Measurements from ENCODE around the gene MDK.
"Not testable (repeated sequence)": the region's sequence is repeated elsewhere in the genome, so short reads cannot be mapped to it uniquely, and the experiment has no call there.

MDK gene

DNA sequence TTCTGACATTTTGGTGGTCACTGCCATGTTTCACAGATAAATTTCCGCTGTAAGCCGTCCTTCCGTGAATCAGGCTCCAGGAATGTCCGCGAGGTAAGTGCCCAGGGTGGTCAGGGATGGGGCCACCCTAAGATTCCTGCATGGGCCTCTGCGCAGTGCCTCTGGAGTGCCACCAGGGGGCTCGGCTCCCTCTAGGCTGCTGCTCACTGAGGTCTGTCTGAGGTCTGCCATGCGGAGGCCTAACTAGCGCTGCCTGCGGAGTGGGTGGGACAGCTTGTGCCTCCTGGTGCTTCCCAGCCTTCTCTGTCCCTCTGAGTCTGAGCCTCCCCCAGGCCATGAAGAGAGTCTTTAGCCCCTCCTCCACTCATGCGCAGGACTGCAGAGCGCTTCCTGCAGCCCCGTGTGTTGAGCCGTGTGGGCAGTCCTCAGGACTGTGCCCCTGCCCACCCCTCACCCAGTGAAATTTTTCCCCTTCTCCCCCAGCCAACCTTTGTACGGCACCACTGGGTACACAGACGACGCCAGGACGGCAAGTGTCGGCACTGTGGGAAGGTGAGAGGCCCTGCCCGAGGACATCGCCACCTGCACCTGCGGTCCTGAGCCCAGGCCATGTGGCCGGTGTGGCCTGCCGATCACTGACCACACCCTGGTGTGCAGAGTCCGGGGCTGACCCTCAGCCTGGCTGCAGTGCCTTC, 11.9 kb upstream of the MDK start:
- DNase-seq: peak; percentile 61

GRCh38 chr11:46370253-46370652, 11.2 kb upstream of the MDK start:
- no peak for DNase-seq

GRCh38 chr11:46371262-46371661, 10.2 kb upstream of the MDK start:
- not testable (repeated sequence) for DNase-seq

- no peak for DNase-seq
These were observed 9.4 kb upstream of the MDK start for GRCh38 chr11:46372086-46372485.

DNA sequence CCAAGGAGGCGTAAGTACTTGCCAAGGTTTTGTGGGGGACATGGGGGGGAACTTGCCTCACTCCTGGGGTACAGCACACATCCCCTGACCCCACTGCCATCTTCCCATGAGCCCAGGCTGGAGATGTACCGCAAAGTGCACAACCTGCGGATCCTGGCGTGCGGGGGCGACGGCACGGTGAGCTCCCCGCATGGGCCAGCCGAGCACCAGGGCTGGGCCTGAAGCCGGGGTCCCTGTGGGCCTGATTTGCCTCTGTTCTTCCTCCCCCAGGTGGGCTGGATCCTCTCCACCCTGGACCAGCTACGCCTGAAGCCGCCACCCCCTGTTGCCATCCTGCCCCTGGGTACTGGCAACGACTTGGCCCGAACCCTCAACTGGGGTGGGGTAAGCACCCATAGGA, 9.0 kb upstream of the MDK start:
- DNase-seq: not testable (repeated sequence)

GRCh38 chr11:46373787-46374740, 7.4 kb upstream of the MDK start:
- DNase-seq: no peak

DNA sequence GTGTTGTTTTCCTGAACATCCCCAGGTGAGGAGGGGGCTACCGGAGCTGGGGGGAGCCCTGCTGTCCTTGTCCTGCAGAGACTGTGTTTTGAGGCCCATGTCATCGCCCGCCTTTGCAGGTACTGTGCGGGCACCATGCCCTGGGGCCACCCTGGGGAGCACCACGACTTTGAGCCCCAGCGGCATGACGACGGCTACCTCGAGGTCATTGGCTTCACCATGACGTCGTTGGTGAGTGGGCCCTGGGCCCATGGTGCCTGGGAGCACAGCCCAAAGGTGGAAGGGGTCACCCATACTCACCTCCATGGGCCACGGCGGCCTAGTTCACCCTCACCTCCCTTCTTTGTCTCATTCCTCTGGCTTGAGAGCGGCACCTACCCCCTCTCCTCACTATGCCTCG, 6.7 kb upstream of the MDK start:
- no peak for DNase-seq

- DNase-seq: no peak
These were observed 5.9 kb upstream of the MDK start for GRCh38 chr11:46375392-46376101.

DNA sequence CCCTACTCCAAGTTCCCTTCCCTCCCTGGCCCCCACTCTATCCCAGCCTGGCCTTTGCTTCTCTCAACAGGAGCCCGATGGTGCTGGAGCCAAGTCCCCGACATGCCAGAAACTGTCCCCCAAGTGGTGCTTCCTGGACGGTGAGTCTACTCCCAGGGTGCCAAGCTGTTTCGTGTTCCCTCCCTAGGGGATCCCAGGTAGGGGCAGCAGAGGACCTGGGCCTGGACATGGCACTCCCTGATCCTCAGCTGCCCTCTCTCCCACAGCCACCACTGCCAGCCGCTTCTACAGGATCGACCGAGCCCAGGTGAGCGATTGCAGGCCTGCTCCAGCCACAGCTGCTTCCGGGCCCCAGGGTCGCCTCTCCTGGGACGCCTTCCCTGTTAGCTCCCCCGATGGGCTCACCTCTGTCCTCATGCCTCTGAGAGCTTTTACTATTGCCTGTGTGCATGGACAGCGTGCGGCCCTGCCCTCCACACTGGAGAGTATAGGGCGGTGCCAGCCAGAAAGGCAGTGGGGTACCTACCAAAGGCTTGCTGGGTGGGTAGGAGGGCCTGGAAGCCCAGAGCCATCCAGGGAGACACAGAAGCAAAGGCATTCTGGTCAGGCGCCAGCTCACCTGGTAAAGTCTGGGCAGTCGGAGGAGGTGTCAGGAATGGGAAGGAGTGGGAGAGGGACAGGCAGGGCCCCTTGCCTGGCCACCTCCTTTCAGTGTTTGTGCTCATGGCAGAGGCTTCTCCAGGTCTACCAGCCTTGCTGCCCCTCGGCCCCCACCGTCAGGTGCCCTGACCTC, 5.0 kb upstream of the MDK start:
- DNase-seq: no peak

DNA sequence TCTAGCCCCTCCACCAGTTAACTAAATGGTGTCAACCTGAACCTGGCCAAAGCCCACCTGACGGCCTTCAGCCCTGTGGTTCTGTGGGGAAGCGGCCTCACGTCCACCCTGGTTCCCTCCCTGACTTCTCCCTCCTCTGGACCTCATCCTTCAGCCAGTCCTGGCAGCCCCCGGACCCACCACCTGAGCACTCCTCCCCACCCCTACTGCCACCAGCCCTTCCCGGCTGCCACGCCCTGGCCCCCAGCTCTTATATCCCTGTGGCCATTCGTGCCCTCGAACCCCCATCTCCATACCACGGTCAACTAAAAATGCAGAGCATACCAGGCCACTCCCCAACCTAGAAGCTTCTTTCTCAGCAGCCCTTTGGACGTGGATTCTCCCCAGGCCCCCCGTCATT, 4.2 kb upstream of the MDK start:
- DNase-seq: no peak

- no peak for DNase-seq
These were observed 3.6 kb upstream of the MDK start for GRCh38 chr11:46377831-46378230.

DNA sequence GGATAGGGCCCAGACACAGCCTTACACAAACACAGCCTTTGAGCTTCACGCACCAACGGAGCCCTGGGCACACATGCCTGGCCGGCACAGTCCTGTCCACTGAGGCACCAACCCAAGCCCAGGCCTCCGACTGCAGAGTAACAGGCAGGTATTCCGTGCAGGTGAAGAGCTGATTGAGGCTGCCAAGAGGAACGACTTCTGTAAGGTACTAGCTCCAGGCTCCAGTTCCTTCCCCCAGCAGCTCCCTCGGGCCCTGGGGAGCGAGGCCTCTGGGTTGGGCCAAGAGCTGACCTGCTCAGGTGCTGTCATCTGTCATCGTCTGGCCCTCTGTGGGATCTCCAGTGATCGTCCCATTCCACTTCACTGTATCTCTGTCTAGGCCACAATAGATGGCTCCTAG, 3.2 kb upstream of the MDK start:
- DNase-seq: no peak

DNA sequence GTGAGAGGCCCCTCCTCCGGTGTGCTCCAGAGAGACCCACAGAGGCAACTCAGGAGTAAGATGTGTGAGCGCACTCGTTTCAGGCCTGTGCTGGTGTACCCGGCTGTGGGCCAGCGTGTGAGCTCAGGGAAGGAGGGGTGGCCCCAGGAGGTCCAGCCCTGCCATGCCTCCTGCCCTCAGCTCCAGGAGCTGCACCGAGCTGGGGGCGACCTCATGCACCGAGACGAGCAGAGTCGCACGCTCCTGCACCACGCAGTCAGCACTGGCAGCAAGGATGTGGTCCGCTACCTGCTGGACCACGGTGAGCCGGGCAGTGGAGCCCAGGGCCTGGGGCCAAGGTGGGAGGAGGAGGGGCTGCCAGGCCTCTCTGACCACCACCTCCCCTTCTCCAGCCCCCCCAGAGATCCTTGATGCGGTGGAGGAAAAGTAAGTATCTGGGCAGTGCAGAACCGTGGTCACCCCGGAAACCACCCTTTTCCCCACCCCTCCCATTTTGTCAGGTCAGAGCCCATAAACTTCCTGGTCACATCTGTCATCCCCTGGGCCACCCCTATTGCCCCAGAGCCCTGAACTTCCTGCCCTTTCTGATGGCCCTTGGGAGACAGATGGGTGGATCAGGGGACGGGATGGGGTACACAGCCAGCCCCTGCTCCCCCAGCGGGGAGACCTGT, 2.5 kb upstream of the MDK start:
- DNase-seq: no peak

GRCh38 chr11:46379482-46380293, 1.8 kb upstream of the MDK start:
- not testable (repeated sequence) for DNase-seq

- peak; percentile 54 for DNase-seq
These were observed 975 bp upstream of the MDK start for GRCh38 chr11:46380340-46381047.

DNA sequence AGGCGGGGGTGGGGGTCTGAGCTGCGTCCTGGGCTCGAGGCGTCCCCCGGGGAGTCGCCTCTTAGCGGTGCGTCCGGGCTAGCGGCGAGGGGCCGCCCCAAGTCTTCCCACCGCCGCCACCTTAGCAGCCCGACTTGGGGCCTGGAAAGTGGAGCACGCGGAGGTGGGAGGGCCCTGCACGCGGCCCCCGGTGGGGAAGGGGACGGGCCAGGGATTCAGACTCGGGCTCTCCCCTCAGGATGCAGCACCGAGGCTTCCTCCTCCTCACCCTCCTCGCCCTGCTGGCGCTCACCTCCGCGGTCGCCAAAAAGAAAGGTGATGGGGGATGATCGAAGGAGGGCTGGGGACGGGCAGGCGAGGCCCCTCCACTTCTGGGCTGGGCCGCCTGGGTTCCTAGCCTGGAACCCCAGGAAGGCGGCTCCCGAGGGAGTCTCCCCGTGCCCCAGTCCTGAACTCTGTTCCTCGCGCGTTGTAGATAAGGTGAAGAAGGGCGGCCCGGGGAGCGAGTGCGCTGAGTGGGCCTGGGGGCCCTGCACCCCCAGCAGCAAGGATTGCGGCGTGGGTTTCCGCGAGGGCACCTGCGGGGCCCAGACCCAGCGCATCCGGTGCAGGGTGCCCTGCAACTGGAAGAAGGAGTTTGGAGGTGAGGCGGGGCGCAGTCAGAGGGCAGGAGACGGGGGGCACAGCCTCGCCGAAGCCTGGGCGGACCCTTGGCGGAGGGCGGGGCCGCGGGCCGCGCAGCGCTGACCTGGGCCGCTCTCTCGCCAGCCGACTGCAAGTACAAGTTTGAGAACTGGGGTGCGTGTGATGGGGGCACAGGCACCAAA, 563 bp downstream of the MDK start:
- DNase-seq: no peak

DNA sequence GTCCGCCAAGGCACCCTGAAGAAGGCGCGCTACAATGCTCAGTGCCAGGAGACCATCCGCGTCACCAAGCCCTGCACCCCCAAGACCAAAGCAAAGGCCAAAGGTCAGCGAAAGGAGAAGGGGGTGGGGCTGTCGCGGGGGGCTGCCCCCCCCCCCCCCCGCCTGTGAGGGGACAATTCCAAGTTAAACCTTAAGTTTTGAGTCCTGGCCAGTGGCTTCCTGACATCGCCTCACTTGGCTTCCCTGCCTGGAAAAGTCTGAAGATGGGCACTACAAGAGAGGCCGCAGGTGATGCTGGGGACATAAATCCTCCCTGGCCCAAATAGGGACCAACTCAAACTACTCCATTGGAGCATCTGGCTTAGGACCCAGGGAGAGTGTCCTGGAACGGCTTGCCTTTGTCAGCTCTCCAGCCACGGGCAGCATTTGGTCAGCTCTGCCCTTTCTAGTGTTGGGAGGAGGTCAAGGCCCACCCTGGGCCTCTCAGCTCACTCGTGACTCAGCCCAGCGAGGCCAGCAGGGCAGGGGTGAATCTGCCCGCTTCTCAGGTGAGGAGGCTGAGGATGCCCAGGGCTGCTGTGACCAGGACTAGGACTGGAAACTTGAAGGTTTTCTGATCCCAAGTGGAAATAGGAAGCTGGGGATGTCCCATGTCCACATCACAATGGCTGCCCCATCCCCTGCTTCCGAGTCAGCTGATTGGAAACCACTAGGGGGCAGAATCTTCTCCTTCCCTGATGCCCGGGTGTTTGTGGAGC, 1.4 kb downstream of the MDK start:
- no peak for DNase-seq

GRCh38 chr11:46383404-46383758, 1.9 kb downstream of the MDK start:
- DNase-seq: no peak
